Epithelial cell of proximal tubule (primary cell): Measurements from ENCODE around the gene MARCHF3. TPM values are rescaled to one million over a fixed set of nuclear protein-coding genes. Genes with fewer than 3 reads are reported as not detected.
"Not testable (repeated sequence)": the region's sequence is repeated elsewhere in the genome, so short reads cannot be mapped to it uniquely, and the experiment has no call there.

Experiments used
- DNase-seq: peaks from one replicate; pipeline ENCODE4 v3.0.0-alpha.2; 2011; ENCODE audit warnings: low read depth
- H3K4me3 ChIP-seq: 2 replicates; pipeline ENCODE4 v1.5.1; 2011; ENCODE audit warnings: low read depth, mild to moderate bottlenecking, low read length
- CTCF ChIP-seq: conservative IDR thresholded peaks from 2 replicates; pipeline ENCODE4 v1.5.1; 2012; ENCODE audit warnings: low read depth, mild to moderate bottlenecking, low read length
- total RNA-seq: library from RNA; depleted of rRNA; stranded (reverse); fragments of >200 nt; gene quantifications from 2 replicates; pipeline ENCODE4 v1.2.3, GENCODE V29; 2015

Gene MARCHF3
- total RNA-seq, 1 donor from 2014 or later = 5.0 TPM

GRCh38 chr5:126851501-126852011, 178.8 kb downstream of the MARCHF3 start:
- no peak overlapping the region for H3K4me3 ChIP-seq
- no peak for DNase-seq
- TF ChIP-seq CTCF = no peak

- TF ChIP-seq CTCF = no peak
- DNase-seq = no peak
- H3K4me3 ChIP-seq = no peak overlapping the region
Observed at GRCh38 chr5:126849101-126849678, 181.2 kb downstream of the MARCHF3 start.

GRCh38 chr5:126848253-126848652, 182.1 kb downstream of the MARCHF3 start:
- H3K4me3 ChIP-seq = no peak overlapping the region
- no peak for DNase-seq

GRCh38 chr5:126847826-126848251, 182.5 kb downstream of the MARCHF3 start:
- TF ChIP-seq CTCF = no peak
- no peak for DNase-seq
- no peak overlapping the region for H3K4me3 ChIP-seq

More at GRCh38 chr5:126848253-126848652, 182.1 kb downstream of the MARCHF3 start:
- TF ChIP-seq CTCF = no peak

- DNase-seq = no peak
- H3K4me3 ChIP-seq = no peak overlapping the region
- no peak for TF ChIP-seq CTCF
Observed at GRCh38 chr5:126847456-126847820, 182.9 kb downstream of the MARCHF3 start.

GRCh38 chr5:126846744-126847455, 183.5 kb downstream of the MARCHF3 start:
- no peak for TF ChIP-seq CTCF
- DNase-seq = no peak
- no peak overlapping the region for H3K4me3 ChIP-seq

- H3K4me3 ChIP-seq = no peak overlapping the region
- DNase-seq = no peak
- TF ChIP-seq CTCF = no peak
Observed at GRCh38 chr5:126846344-126846743, 184.0 kb downstream of the MARCHF3 start.

- DNase-seq, H3K4me3 ChIP-seq: not testable (repeated sequence)
Observed at GRCh38 chr5:126845470-126846070, 184.8 kb downstream of the MARCHF3 start.

GRCh38 chr5:126843375-126843774, 187.0 kb downstream of the MARCHF3 start:
- H3K4me3 ChIP-seq, DNase-seq: not testable (repeated sequence)

GRCh38 chr5:126839407-126839806, 191.0 kb downstream of the MARCHF3 start:
- H3K4me3 ChIP-seq, DNase-seq: not testable (repeated sequence)
